Measurements from ENCODE around the gene AP3B1. TPM values are rescaled to one million over a fixed set of nuclear protein-coding genes. Genes with fewer than 3 reads are reported as not detected.

Gene AP3B1
- total RNA-seq, 1 donor: 113 TPM

GRCh38 chr5:78004559-78004958 is 289.9 kb downstream of the AP3B1 start:
- no peak for DNase-seq (ENCODE audit: low read depth)
- no peak overlapping the region for H3K4me3 ChIP-seq (ENCODE audit: low read depth, low read length)
- no peak for TF ChIP-seq CTCF (IDR thresholded peaks at IDR 0.05; ENCODE audit: insufficient read depth, low read depth, low read length)

- H3K4me3 ChIP-seq (ENCODE audit: low read depth, low read length): no peak overlapping the region
- DNase-seq (ENCODE audit: low read depth): no peak
- no peak for TF ChIP-seq CTCF (IDR thresholded peaks at IDR 0.05; ENCODE audit: insufficient read depth, low read depth, low read length)
These were observed 290.6 kb downstream of the AP3B1 start for GRCh38 chr5:78003919-78004318.

- no peak overlapping the region for H3K4me3 ChIP-seq (ENCODE audit: low read depth, low read length)
- peak; percentile 39 for DNase-seq (ENCODE audit: low read depth)
- no peak for TF ChIP-seq CTCF (IDR thresholded peaks at IDR 0.05; ENCODE audit: insufficient read depth, low read depth, low read length)
These were observed 291.0 kb downstream of the AP3B1 start for GRCh38 chr5:78003450-78003849.

- H3K4me3 ChIP-seq (ENCODE audit: low read depth, low read length): no peak overlapping the region
- no peak for TF ChIP-seq CTCF (IDR thresholded peaks at IDR 0.05; ENCODE audit: insufficient read depth, low read depth, low read length)
- no peak for DNase-seq (ENCODE audit: low read depth)
These were observed 291.8 kb downstream of the AP3B1 start for GRCh38 chr5:78002690-78003089.

- no peak for DNase-seq (ENCODE audit: low read depth)
- H3K4me3 ChIP-seq (ENCODE audit: low read depth, low read length): no peak overlapping the region
- TF ChIP-seq CTCF (IDR thresholded peaks at IDR 0.05; ENCODE audit: insufficient read depth, low read depth, low read length): no peak
These were observed 293.3 kb downstream of the AP3B1 start for GRCh38 chr5:78001197-78001596.

- no peak overlapping the region for H3K4me3 ChIP-seq (ENCODE audit: low read depth, low read length)
- no peak for TF ChIP-seq CTCF (IDR thresholded peaks at IDR 0.05; ENCODE audit: insufficient read depth, low read depth, low read length)
- DNase-seq (ENCODE audit: low read depth): no peak
These were observed 294.3 kb downstream of the AP3B1 start for GRCh38 chr5:78000191-78000590.

GRCh38 chr5:77999399-77999798 is 295.1 kb downstream of the AP3B1 start:
- no peak for DNase-seq (ENCODE audit: low read depth)
- H3K4me3 ChIP-seq (ENCODE audit: low read depth, low read length): no peak overlapping the region
- no peak for TF ChIP-seq CTCF (IDR thresholded peaks at IDR 0.05; ENCODE audit: insufficient read depth, low read depth, low read length)

All from fibroblast of villous mesenchyme (primary cell).